Left forelimb (tissue), 1 donor: ENCODE measurements around the gene EIF3B.
"Not testable (repeated sequence)": the region's sequence is repeated elsewhere in the genome, so short reads cannot be mapped to it uniquely, and the experiment has no call there.

ENCODE experiments used
- DNase-seq: peaks from one replicate; pipeline ENCODE4 v3.0.0-alpha.2; 2018; ENCODE audit warnings: low spot score

The EIF3B gene

DNA sequence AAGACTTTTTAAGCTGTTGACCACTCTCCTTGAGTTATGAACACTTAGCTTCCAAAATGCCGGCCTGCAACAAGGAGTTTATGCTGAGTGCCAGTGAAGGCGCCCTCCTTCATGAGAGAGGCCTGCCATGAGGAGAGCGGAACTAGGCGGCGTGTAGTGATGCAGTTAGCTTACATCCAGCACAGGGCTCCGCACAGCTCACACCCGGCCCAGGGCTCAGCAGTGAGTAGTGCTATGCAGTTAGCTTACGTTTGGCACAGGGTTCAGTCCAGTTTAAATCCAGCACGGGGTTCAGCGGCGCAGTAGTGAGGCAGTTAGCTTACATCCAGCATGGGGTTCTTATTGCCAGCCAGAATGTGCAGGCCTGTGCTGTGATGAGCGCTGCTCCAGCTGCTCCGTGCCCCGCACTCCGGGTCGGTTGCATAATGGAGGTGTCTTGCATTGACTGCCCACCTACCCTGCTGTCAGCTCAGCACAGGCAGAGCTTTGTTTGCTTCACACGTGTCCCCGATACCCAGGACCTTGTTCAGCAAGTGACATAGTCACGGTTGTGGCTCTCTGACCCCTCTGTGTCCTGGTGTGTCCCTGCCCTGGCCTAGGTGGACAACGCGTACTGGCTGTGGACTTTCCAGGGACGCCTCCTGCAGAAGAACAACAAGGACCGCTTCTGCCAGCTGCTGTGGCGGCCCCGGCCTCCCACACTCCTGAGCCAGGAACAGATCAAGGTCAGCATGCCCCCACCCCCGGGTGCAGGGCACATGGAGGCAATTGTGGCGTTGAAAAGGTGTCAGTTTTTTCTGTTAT, 21.9 kb downstream of the EIF3B start:
- no peak for DNase-seq

DNA sequence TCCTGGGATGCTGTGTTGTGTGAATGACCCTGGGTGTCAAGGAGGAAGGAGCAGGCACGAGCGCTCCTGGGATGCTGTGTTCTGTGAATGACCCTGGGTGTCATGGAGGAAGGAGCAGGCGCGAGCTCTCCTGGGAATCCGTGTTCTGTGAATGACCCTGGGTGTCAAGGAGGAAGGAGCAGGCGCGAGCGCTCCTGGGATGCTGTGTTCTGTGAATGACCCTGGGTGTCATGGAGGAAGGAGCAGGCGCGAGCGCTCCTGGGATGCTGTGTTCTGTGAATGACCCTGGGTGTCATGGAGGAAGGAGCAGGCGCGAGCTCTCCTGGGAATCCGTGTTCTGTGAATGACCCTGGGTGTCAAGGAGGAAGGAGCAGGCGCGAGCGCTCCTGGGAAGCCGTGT, 22.9 kb downstream of the EIF3B start:
- not testable (repeated sequence) for DNase-seq

- not testable (repeated sequence) for DNase-seq
These were observed 23.5 kb downstream of the EIF3B start for GRCh38 chr7:2378125-2378524.

- no peak for DNase-seq
These were observed 24.5 kb downstream of the EIF3B start for GRCh38 chr7:2379161-2379560.

GRCh38 chr7:2379821-2380450, 25.3 kb downstream of the EIF3B start:
- no peak for DNase-seq

- DNase-seq: no peak
These were observed 25.8 kb downstream of the EIF3B start for GRCh38 chr7:2380461-2380860.

GRCh38 chr7:2381227-2381626, 26.6 kb downstream of the EIF3B start:
- DNase-seq: no peak

- DNase-seq: no peak
These were observed 27.4 kb downstream of the EIF3B start for GRCh38 chr7:2381881-2382509.

- DNase-seq: no peak
These were observed 29.1 kb downstream of the EIF3B start for GRCh38 chr7:2383543-2384274.

GRCh38 chr7:2384354-2385243, 30.0 kb downstream of the EIF3B start:
- DNase-seq: no peak

DNA sequence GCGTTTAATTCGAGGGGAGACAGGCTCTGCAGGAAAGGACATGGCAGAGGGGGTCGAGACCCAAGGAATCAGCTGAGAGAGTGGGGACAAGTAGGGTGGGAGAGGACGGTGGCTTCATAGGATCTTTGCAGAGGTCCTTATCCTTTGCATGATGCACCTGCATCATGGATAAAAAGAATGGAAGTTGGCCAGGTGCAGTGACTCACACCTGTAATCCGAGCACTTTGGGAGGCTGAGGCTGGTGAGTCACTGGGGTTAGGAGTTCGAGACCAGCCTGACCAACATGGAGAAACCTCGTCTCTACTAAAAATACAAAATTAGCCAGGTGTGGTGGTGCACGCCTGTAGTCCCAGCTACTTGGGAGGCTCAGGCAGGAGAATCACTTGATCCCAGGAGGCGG, 31.5 kb downstream of the EIF3B start:
- DNase-seq: not testable (repeated sequence)

- no peak for DNase-seq
These were observed 32.5 kb downstream of the EIF3B start for GRCh38 chr7:2386964-2387669.

DNA sequence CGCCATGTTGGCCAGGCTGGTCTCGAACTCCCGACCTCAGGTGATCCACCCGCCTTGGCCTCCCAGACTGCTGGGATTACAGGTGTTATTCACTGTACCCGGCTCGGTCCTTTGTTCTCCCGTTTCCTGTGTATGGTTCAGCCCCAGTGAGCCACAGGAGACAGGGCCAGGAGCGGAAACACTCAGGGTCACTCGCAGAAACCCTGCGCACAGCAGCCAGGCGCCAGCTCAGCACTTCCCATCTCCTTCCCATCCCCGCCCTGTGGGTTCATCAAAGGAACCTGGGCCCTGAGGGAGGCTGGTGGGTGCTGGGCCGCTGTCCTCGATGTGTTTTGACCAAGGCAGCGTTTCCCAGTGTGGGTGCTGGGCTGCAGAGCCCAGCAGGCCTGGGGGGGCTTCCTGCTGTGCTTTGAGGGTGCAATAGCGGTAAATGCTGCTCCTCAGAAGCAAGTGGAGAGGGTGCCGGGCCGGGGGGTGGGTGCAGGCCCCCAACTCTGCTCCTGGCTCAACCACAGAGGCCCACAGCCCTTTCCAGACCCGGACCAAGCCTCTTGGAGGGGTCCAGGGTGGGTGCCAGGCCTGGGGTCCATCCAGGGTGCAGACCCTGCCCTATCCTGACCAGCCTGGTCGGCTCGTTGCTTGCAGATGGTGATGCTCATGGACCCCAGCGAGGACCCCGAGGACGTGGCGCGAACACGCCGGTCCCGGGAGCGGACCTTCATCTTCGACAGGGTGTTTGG, 33.4 kb downstream of the EIF3B start:
- no peak for DNase-seq

DNA sequence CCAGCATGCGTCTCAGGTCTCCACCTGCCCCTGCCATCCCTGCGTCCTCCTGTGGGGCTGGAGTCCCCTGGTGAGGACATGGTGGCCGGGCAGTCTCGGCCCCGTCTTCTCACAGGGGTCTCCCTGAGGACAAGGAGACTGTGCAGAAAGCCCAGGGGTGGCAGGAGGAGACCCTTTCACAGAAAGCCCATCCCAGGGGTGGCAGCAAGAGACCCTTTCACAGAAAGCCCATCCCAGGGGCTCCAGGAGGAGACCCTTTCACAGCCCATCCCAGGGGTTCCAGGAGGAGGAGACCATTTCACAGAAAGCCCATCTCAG, 34.0 kb downstream of the EIF3B start:
- DNase-seq: no peak

DNA sequence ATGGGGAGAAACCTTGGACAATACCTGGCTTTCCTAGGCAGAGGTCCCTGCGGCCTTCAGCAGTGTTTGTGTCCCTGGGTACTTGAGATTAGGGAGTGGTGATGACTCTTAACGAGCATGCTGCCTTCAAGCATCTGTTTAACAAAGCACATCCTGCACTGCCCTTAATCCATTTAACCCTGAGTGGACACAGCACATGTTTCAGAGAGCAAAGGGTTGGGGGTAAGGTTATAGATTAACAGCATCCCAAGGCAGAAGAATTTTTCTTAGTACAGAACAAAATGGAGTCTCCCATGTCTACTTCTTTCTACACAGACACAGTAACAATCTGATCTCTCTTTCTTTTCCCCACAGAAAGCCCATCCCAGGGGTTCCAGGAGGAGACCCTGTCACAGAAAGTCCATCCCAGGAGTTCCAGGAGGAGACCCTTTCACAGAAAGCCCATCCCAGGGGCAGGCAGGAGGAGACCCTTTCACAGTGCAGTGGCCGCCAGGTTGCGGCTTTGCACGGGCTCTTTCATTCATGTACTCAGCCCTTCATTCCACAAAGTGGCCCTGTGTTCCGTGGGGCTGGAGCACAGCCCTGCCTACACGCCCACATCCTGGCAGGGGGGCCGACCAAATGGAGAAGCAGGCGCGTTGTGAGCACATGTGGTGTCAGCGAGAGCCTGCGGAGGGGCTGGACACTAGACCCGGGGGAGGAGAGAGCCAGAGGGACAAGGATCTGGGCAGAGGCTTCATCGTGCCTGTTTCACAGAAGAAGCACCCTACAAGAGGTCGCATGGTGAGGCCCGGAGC, 35.6 kb downstream of the EIF3B start:
- DNase-seq: not testable (repeated sequence)

DNA sequence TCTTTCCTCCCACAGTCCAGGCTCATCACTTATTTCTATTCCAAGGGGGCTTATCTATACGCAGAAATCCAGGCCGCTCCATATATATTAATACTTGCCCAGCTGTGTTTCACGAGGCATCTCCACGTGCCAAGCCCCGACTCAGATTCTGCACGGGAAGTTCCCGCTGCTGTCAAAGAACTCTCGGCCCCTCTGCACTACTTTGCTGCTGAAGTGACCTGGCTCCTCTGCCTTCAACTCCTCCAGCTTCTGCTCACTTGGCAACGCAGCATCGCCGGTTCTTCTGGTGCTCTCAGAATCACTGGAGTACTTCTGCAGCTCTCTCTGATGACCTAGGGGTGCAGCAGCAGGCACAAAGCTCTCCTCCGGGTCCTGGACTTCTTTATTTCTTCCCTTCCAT, 39.1 kb downstream of the EIF3B start:
- no peak for DNase-seq

GRCh38 chr7:2394566-2395082, 40.0 kb downstream of the EIF3B start:
- DNase-seq: no peak

GRCh38 chr7:2398506-2398905, 43.9 kb downstream of the EIF3B start:
- no peak for DNase-seq
